Ovary (tissue), 9 donors: ENCODE results near the gene COL25A1. TPM values are rescaled to one million over a fixed set of nuclear protein-coding genes. Genes with fewer than 3 reads are reported as not detected.

Source experiments
- DNase-seq, 5 donors: peaks; one replicate each; pipeline ENCODE4 v3.0.0-alpha.2; 2019 to 2020
- H3K27ac ChIP-seq, 2 donors: fragments of 200-600 bp; one replicate each; pipeline versions ENCODE4 v1.5.1 to v1.8.0; 2019 to 2022
- H3K27me3 ChIP-seq: fragments of 200-600 bp; one replicate; pipeline ENCODE4 v1.8.0; 2022
- H3K36me3 ChIP-seq: fragments of 200-600 bp; sonication (generic); one replicate; pipeline ENCODE4 v1.5.1; 2019
- H3K4me1 ChIP-seq: one replicate; pipeline ENCODE4 v1.8.1; 2013; ENCODE audit warnings: mild to moderate bottlenecking, moderate library complexity; ENCODE audit not compliant: insufficient read depth
- H3K4me3 ChIP-seq: fragments of 200-600 bp; sonication (generic); one replicate; pipeline ENCODE4 v1.5.1; 2017
- H3K9me3 ChIP-seq, 2 donors: fragments of 200-600 bp in 1 of 2; sonication (generic) in 1 of 2; one replicate each; pipeline versions ENCODE4 v1.5.1 to v1.8.1; 2013 to 2019; ENCODE audit warnings: mild to moderate bottlenecking in 1 of 2, moderate library complexity in 1 of 2
- CTCF ChIP-seq, 3 donors: fragments of 450-650 bp in 2 of 3; fragments of 200-600 bp in 1 of 3; IDR thresholded peaks; one replicate each; pipeline versions ENCODE4 v1.5.1 to v1.8.0; 2016 to 2022; ENCODE audit warnings: antibody characterized with exemption in 3 of 3, mild to moderate bottlenecking in 1 of 3
- EP300 ChIP-seq: sonication (generic); formaldehyde crosslinking; IDR thresholded peaks from one replicate; pipeline ENCODE4 v1.6.1; 2017; ENCODE audit warnings: antibody characterized with exemption
- POLR2A ChIP-seq: fragments of 450-650 bp; IDR thresholded peaks from one replicate; pipeline ENCODE4 v1.6.1; 2017; ENCODE audit warnings: antibody characterized with exemption, mild to moderate bottlenecking, moderate library complexity
- WGBS, 3 donors: extraction: QIAGEN DNeasy Blood & Tissue Kit in 1 of 3; methylation state at CpG; one replicate each; pipeline versions ENCODE4 v1.1.5 to v1.1.7; 2013 to 2017; 5-methylcytosine and 5-hydroxymethylcytosine counted together
- intact Hi-C, 4 donors: fragments of 100-400 bp; cut with DNase I; formaldehyde crosslinking; loops; one replicate each; pipeline versions ENCODE4 v1.11.0 to v1.15.1; 2022 to 2023
- polyA plus RNA-seq, 2 donors: library from polyadenylated mRNA; stranded (reverse); fragments of 200-250 nt in 1 of 2; fragments of 350-450 nt in 1 of 2; fragmentation: Illumina TruSeq in 1 of 2; extraction: RNeasy Lipid Tissue Mini Kit (QIAGEN cat#74804) in 1 of 2; gene quantifications; one replicate each; pipeline ENCODE4 v1.2.3, GENCODE V29; 2013 to 2014
- total RNA-seq, 7 donors: library from RNA; depleted of rRNA in 2 of 7; stranded (reverse); fragments of >200 nt in 2 of 7; fragmentation: NEBNext Ultra II Directional in 3 of 7; extraction: Animal tissue kit (Norgen Biotek cat#: 25700) in 3 of 7; gene quantifications; one replicate each; pipeline versions ENCODE4 v1.1.0 to v1.2.4, GENCODE V29; 2016 to 2023
- donor health status: DM: no; HTN: no; CAD: no; lungs with moderate emphysema.
- donor health status: DM: no; HTN: no; CAD: no.
- donor health status: Bipolar disorder and iron deficiency.
- donor health status: DM: yes; HTN: yes; CAD: no.
- donor health status: DM: no; HTN: no; CAD: no.
- donor health status: DM: yes; HTN: yes; CAD: no.

The COL25A1 gene
- total and polyA plus RNA-seq, 9 donors = 0.25 to 3.2 (median 0.77) TPM

DNA sequence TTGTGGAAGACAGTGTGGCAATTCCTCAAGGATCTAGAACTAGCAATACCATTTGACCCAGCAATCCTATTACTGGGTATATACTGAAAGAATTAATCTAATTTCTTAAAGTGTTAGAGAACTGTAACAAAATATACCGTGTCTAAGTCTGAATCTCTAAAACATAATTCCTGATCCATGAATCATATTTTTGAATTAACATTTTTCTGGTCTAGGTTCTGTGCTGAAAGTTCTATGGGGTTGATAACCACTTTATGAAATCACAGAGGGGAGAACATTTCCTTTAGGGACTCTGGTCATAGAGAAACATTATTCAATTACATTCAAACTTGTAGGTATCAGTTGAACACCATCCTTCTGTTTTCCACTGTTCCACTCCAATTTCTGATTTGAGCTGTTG lies 447.7 kb downstream of the COL25A1 start:
- no peaks in the 10 kb centered on the region for H3K9me3 ChIP-seq
- no peak for DNase-seq
- WGBS, 3 donors = 56 to 77% (median 66%) methylated on average over 1 of the region's 1 CpG
- intact Hi-C loops = no loop called here
- H3K27me3 ChIP-seq = no peaks in the 10 kb centered on the region
- no peaks in the 10 kb centered on the region for H3K4me1 ChIP-seq
- no peaks in the 10 kb centered on the region for H3K36me3 ChIP-seq
- no peak overlapping the region for H3K27ac ChIP-seq
- no peak overlapping the region for H3K4me3 ChIP-seq
- TF ChIP-seq CTCF (IDR thresholded peaks at IDR 0.05) (no peak), EP300 (no peak), POLR2A (no peak)

GRCh38 chr4:108852691-108853090 lies 449.8 kb downstream of the COL25A1 start:
- Histone ChIP-seq H3K36me3 (no peaks in the 10 kb centered on the region), H3K27me3 (no peaks in the 10 kb centered on the region), H3K27ac (no peak overlapping the region), H3K4me1 (no peaks in the 10 kb centered on the region), H3K9me3 (no peaks in the 10 kb centered on the region), H3K4me3 (no peak overlapping the region)
- intact Hi-C loops = no loop called here
- TF ChIP-seq CTCF (IDR thresholded peaks at IDR 0.05) = no peak
- TF ChIP-seq EP300 = no peak
- TF ChIP-seq POLR2A = no peak
- 88 to 100% (median 96%) methylated on average over 1 of the region's 1 CpG for WGBS, 3 donors
- no peak for DNase-seq

- Histone ChIP-seq H3K27ac (no peak overlapping the region), H3K27me3 (no peaks in the 10 kb centered on the region), H3K4me3 (no peak overlapping the region), H3K36me3 (no peaks in the 10 kb centered on the region), H3K4me1 (no peaks in the 10 kb centered on the region), H3K9me3 (no peaks in the 10 kb centered on the region)
- intact Hi-C loops = no loop called here
- 91 to 96% (median 93%) methylated on average over 2 of the region's 2 CpGs for WGBS, 3 donors
- DNase-seq = no peak
- TF ChIP-seq EP300 (no peak), CTCF (IDR thresholded peaks at IDR 0.05) (no peak), POLR2A (no peak)
These were observed 451.1 kb downstream of the COL25A1 start for GRCh38 chr4:108851366-108851765.

GRCh38 chr4:108850219-108850649 lies 452.2 kb downstream of the COL25A1 start:
- Histone ChIP-seq H3K4me3 (no peak overlapping the region), H3K4me1 (no peaks in the 10 kb centered on the region), H3K9me3 (no peaks in the 10 kb centered on the region), H3K27me3 (no peaks in the 10 kb centered on the region), H3K27ac (no peak overlapping the region), H3K36me3 (no peaks in the 10 kb centered on the region)
- no peak for TF ChIP-seq CTCF (IDR thresholded peaks at IDR 0.05)
- TF ChIP-seq EP300 = no peak
- no peak for TF ChIP-seq POLR2A
- 95 to 100% (median 100%) methylated on average over 1 of the region's 1 CpG for WGBS, 3 donors
- intact Hi-C loops = no loop called here
- no peak for DNase-seq
